ENCODE data around the gene LPP.

LPP gene

GRCh38 chr3:188749830-188750229 is 595.9 kb downstream of the LPP start:
- H3K4me3 ChIP-seq (ENCODE audit: low read depth, low read length): no peak overlapping the region
- DNase-seq (ENCODE audit: low read depth): no peak

GRCh38 chr3:188750617-188751016 is 596.7 kb downstream of the LPP start:
- DNase-seq (ENCODE audit: low read depth): no peak
- H3K4me3 ChIP-seq (ENCODE audit: low read depth, low read length): no peak overlapping the region

- no peak for DNase-seq (ENCODE audit: low read depth)
- H3K4me3 ChIP-seq (ENCODE audit: low read depth, low read length): no peak overlapping the region
Measured at GRCh38 chr3:188752850-188753249, 598.9 kb downstream of the LPP start.

- no peak for DNase-seq (ENCODE audit: low read depth)
- H3K4me3 ChIP-seq (ENCODE audit: low read depth, low read length): no peak overlapping the region
Measured at GRCh38 chr3:188754267-188754666, 600.3 kb downstream of the LPP start.

DNA sequence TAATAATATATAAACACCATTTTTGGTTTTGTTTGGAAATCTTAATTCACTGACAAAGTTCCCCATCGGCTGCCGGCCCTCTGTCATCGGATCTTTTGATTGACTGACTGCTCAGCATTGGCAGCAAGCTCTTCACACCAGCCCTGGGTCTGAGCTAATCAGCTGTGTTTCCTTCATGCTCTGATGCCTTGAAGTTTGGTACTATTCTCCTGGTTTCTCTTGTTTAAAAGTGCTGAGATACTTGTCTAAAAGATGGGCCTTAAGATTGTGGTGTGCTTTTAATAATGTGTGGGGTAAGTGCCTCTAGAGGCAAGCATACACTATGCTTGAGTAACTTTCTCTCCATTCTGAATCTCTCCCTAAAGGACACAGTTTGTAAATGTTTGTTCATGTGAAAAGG is 602.3 kb downstream of the LPP start:
- no peak for DNase-seq (ENCODE audit: low read depth)
- no peak overlapping the region for H3K4me3 ChIP-seq (ENCODE audit: low read depth, low read length)

GRCh38 chr3:188759336-188760005 is 605.5 kb downstream of the LPP start:
- no peak overlapping the region for H3K4me3 ChIP-seq (ENCODE audit: low read depth, low read length)
- DNase-seq (ENCODE audit: low read depth): no peak

- no peak for DNase-seq (ENCODE audit: low read depth)
- no peak overlapping the region for H3K4me3 ChIP-seq (ENCODE audit: low read depth, low read length)
Measured at GRCh38 chr3:188760408-188760807, 606.5 kb downstream of the LPP start.

DNA sequence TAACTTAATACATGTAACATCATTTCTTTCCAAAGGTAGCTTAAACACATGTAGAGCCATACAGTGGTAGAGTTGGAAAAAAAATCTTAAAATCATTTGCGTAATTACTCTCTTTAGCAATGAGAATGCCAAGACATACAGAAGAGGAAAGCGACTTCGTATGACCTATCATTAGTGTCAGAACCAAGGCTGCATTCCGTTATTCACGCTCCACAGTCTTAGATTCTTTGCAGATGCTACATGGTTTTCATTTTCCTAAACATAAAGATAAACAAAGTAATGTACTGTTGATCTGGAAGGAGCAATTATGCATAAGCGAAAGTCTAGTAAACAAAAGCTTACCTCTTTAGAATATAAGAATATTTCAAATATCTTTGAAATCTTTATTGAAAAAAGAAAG is 607.5 kb downstream of the LPP start:
- no peak for DNase-seq (ENCODE audit: low read depth)
- no peak overlapping the region for H3K4me3 ChIP-seq (ENCODE audit: low read depth, low read length)

GRCh38 chr3:188761964-188762363 is 608.0 kb downstream of the LPP start:
- no peak for DNase-seq (ENCODE audit: low read depth)
- no peak overlapping the region for H3K4me3 ChIP-seq (ENCODE audit: low read depth, low read length)

GRCh38 chr3:188764609-188765008 is 610.7 kb downstream of the LPP start:
- DNase-seq (ENCODE audit: low read depth): no peak
- no peak overlapping the region for H3K4me3 ChIP-seq (ENCODE audit: low read depth, low read length)

DNA sequence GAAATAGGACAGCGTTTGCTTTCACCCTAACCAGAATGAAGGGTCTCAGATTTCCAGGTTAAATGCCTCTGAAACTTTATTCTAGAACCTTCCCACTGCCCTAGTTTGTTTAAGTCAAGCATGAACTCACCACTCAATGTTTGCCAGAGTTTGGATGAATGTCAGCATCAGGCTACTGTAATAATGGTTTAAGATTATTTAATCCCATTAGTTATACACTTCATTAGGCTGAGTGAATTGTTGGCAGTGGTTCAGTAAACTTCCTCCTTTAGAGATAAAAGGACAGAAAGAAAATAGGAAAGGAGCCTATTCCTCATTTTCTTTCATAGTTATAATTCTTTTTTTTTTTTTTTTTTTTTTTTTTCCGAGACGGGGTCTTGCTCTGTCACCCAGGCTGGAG is 615.9 kb downstream of the LPP start:
- no peak for DNase-seq (ENCODE audit: low read depth)

GRCh38 chr3:188772886-188773285 is 618.9 kb downstream of the LPP start:
- H3K4me3 ChIP-seq (ENCODE audit: low read depth, low read length): no peak overlapping the region
- peak; percentile 80 for DNase-seq (ENCODE audit: low read depth)

More for the DNA sequence above, 615.9 kb downstream of the LPP start:
- H3K4me3 ChIP-seq (ENCODE audit: low read depth, low read length): no peak overlapping the region

GRCh38 chr3:188775412-188775811 is 621.5 kb downstream of the LPP start:
- DNase-seq (ENCODE audit: low read depth): no peak
- no peak overlapping the region for H3K4me3 ChIP-seq (ENCODE audit: low read depth, low read length)

- DNase-seq (ENCODE audit: low read depth): no peak
- H3K4me3 ChIP-seq (ENCODE audit: low read depth, low read length): no peak overlapping the region
Measured at GRCh38 chr3:188776447-188776846, 622.5 kb downstream of the LPP start.

DNA sequence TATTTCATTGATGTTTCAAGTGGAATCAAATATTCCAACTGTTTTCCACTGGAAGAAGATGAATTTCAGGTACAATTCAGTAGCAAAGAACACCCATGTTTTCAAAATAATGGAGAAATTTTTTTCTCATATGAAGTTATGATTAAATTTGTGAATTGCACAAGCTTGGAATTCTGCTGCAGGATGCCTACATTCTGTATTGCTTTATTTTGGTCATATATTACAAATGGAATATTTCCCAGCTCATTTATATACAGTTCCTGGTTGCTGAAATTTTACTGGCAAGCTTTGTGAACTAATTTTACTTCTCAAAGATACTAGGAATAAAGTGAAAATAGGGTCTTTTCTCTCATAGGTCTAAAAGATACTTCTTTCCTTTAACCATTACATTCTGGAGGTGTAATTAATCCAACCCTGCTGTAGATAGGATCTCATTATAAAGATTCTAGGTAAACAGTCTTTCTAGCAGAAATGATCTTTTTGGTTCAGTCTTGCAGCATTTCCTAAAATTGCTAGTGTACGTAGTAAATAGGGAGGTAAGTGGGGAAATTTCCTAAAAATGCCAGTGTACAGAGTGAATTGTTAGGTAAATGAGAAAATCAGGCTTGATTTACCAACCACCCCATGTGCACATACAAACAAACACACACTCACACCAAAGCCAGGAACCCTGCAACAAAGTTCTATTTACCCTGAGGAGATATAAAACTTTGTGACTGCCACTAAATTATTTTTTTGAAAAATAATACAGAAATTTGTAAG is 624.3 kb downstream of the LPP start:
- DNase-seq (ENCODE audit: low read depth): no peak

DNA sequence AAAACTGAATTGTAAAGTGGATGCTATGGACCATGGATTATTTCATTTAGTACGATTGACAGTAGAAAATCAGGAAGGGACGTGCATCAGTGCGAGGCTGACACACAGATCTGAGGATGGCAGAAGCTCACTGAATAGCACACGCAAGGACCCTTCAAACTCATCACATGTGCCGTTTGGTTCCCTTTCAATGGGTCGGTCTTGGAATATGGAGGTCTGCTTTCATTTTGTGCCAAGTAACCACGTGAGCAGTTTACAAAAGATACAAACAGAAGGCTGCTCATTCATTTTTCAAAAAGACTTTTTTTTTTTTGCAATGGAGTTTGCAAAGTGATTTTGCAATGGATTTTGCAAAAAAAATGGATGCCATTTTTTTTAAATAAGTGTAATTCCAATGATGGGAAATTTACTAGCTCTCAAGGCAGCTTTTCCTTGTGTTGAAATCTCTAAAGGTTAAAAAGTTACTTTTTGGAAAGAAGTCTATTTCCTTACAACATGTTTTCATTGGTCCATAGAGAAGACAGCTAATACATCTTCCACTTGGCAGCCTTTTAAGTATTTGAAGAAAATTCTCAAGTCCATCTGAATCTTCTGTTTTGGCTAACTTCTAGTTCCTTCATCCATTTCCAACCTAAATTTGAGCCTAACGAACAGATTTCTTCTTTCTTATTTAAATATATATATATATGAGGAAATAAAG is 625.5 kb downstream of the LPP start:
- DNase-seq (ENCODE audit: low read depth): no peak
- H3K4me3 ChIP-seq (ENCODE audit: low read depth, low read length): no peak overlapping the region

More for the DNA sequence above, 624.3 kb downstream of the LPP start:
- H3K4me3 ChIP-seq (ENCODE audit: low read depth, low read length): no peak overlapping the region

DNA sequence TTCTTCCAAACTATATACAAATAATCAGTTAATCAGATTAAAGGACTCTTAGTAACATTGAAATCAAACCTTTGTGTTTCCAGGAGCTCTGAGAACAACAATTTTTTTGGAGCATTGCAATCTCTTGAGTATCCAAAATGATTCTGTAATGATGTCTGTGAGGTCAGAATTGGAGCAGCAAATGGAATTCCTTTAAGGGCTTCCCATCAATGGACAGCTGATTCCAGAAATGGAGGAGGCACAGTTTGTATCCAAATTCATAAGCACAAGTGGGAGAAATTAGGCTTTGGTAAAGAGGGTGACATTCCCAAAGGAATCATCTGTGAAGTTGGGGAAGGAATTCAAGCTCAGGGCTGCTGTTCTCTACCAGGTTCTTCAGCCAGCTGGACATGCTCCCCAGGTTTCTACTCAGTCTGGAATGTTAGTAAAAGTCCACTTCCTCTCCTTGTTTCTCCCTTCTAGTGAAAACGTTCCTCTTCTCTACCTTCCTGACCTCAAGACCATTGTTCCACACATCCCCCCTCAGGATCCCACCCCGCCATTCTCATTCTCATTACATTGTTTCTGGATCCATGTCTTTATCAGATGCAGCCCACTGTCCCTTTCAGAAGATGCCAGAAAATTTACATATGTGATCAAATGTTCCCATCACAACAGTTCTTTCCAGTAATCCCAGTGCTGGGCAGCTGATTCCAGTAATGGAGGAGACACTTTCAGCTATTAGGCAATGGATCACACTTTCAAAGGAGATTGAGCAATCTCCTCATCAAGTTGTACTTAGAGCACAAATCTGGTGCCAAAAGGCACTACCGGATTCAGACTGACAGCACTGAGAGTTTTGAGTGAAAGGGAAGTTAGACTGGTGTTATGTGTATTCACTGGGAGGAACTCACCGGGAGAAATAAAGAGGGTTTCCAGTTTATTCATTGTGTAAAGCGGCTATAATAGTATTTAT is 626.5 kb downstream of the LPP start:
- no peak overlapping the region for H3K4me3 ChIP-seq (ENCODE audit: low read depth, low read length)
- DNase-seq (ENCODE audit: low read depth): peak; percentile 73

DNA sequence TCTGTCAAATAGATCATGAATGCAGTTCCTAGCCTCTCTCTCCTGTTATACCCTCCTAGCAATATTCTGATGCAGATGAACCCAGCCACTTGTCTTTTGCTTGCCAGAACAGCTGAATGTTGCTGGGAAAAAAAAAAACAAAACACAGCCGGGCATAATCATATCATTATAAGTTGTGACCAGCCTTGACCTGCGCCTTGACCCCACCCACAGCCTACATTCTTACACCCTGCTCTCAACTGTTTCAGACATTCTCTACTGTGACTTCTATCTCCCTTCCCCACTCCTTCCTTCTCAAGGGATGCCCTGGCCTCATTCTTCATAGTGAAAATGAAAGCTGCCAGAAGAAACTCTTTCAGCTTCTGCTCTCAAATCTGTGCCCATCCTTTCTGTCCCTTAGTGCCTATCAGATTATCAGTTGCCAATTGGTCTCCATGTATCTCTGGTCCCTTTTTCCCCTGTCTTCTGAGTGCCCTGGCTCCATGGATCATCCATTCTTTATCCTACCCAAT is 628.7 kb downstream of the LPP start:
- no peak for DNase-seq (ENCODE audit: low read depth)
- no peak overlapping the region for H3K4me3 ChIP-seq (ENCODE audit: low read depth, low read length)

GRCh38 chr3:188786424-188786823 is 632.5 kb downstream of the LPP start:
- no peak overlapping the region for H3K4me3 ChIP-seq (ENCODE audit: low read depth, low read length)
- DNase-seq (ENCODE audit: low read depth): no peak

Data from skeletal muscle cell (primary cell).